ENCODE measurements around the gene ERBB2.

The ERBB2 gene

DNA sequence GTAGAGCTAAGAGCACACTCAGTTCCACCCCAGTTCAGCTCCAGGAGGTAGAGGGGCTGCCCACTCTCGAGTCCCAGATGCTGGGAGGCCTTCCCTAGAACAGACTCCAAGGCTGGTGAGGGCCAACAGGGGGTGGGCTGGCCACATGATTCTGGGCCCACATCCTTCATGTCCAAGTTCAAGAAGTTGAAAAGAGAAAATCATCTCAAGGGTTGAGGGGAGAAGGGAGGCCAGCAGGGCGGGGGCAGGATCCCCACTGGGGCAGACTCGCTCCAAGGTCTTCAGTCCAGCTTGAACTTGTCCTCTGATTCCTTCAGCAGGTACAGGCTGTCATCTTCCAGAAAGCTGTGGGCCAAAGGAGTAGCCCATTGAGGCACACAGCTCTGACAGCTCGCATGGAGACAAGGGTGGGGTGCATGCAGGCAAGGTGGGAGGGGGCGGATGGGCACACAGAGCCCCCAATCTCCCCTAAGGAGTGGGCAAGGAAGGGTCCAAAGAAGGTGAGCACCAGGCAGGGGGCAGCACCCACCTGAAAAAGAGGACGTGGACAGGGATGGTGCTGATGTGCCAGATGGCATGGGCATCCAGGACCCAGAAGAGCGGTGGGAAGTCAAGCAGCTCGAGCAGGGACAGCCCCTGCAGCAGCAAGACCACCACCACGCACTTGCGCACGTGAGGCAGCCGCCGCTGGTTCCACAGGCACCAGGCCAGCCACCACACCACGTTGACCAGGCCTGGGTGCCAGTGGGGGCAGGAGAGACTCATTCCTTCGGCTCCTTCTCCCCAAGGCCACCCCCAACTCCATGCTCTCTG lies 27.1 kb upstream of the ERBB2 start:
- no peak for DNase-seq (ENCODE audit: extremely low read depth, low read depth)
- TF ChIP-seq, protein P1, sequence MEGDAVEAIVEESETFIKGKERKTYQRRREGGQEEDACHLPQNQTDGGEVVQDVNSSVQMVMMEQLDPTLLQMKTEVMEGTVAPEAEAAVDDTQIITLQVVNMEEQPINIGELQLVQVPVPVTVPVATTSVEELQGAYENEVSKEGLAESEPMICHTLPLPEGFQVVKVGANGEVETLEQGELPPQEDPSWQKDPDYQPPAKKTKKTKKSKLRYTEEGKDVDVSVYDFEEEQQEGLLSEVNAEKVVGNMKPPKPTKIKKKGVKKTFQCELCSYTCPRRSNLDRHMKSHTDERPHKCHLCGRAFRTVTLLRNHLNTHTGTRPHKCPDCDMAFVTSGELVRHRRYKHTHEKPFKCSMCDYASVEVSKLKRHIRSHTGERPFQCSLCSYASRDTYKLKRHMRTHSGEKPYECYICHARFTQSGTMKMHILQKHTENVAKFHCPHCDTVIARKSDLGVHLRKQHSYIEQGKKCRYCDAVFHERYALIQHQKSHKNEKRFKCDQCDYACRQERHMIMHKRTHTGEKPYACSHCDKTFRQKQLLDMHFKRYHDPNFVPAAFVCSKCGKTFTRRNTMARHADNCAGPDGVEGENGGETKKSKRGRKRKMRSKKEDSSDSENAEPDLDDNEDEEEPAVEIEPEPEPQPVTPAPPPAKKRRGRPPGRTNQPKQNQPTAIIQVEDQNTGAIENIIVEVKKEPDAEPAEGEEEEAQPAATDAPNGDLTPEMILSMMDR (IDR thresholded peaks at IDR 0.05; ENCODE audit: low read depth, low read length): no peak

DNA sequence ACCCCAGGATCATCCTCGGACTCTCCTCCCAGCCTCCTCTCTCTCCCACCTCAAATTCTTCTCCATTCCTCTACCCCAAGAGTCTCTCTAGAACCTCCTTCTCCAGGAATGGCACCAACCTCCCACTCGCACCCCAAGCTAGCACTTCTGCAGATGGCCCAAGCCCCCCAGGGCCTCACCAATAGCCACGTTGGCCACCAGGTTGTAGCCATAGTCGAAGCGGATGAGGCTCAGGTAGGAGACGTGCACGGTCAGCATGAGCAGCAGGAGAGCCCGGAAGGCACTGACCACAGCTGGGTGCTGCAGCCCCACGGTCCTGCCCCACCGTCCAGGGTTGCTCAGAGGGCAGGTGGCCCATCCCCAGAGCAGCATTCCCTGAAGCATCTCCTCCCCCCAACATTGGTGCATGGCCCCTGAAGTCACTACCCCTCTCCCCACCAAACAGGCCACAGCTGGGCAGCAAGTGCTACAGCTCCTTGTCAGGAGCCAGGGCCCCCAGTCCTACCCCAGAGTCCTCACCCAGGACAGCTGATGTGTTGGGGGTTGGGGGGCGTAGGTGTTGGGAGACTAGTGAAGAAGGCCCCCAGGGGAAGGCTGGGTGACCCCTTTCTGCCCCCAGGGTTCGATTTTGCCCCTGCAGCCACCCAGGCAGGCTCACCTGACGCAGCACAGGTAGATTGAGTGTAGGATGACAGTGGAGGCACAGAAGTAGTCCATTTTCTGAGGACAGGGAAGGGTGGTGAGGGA lies 26.4 kb upstream of the ERBB2 start:
- DNase-seq (ENCODE audit: extremely low read depth, low read depth): no peak
- TF ChIP-seq, protein P1 (IDR thresholded peaks at IDR 0.05; ENCODE audit: low read depth, low read length): no peak

DNA sequence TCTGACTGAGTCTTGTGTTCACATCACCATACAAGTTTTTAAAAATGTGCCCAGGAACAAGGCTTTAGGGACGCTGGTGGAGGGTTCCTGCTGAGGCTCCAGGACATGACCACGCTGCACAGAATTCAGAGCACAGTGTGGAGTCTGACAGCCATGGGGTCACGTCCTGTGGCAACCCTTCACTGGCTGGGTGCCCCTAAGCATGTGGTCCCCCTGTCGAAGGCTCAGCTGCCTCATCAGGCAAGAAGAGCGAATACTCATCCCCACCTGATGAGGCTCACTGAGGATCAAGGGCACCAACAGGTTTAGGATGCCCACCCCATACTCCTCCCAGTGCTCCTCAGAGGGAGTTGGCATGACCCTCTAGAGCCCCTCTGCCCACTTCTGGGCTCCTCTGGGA lies 25.7 kb upstream of the ERBB2 start:
- TF ChIP-seq, protein P1 (IDR thresholded peaks at IDR 0.05; ENCODE audit: low read depth, low read length): no peak
- DNase-seq (ENCODE audit: extremely low read depth, low read depth): no peak

DNA sequence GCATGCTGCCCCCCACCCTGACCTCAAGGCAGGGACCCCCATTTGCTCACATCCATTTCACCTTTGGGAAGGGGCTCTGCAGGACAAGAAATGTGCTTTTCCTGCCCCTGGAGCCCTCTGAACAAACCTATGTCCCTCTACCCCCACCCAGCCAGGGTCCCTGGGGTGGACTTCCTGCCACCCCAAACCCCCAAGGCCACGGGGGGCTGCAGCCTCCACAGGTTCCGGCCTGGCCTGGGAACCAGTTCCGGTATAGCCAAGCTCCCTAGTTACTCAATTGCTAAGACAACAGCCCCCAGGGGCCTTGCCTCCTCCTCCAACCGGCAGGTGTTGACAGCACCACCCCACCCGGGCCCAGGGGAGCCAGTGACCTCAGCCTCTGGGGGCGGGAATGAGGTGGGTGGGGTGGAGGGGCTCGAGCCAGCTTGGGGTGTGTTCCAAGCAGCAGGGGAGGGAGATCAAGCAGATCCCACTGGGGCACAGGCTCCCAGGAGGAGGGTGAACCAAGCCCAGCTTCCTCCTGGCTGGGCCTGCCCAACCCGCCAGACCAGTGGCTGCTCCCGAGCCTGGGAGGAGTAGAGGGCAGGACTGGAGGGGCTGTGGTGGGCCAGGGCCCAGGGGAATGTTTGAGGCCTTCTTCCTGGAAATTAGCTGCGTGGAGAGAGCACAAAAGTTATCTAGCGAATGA lies 25.0 kb upstream of the ERBB2 start:
- TF ChIP-seq, protein P1 (IDR thresholded peaks at IDR 0.05; ENCODE audit: low read depth, low read length): no peak
- DNase-seq (ENCODE audit: extremely low read depth, low read depth): no peak

DNA sequence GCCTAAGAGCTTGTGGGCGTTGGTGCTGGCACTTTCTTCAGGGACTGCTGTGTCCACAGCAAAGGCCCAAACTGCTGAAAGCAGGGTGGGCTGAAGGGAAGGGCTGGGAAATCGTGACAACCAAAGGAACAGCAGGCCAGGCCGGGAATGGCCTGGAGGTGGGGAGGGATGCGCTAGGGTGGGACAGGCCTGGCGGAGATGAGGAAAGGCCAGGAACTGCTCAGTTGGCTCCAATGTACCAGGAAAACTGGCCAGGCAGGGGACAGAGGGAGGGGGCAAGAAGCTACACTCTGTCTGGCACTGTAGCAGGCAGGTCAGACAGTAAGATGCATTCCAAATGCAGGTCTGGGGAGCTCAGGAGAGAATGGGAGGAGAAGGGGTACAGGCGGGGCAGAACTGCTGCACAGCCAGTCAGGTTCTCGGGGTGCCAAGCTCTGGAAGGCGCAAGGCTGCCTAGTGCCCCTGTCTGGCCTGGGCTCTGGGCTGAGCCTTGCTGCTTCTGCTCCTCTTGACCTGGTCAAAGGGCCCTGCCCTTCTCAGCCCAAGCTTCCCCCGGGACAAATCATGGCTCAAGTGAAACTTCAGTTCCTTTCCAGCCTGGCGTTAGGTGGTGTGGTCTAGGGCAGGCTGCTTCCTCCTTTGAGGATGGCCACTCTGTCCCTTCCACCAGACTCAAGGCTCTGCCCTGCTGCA lies 24.3 kb upstream of the ERBB2 start:
- TF ChIP-seq, protein P1 (IDR thresholded peaks at IDR 0.05; ENCODE audit: low read depth, low read length): no peak
- no peak for DNase-seq (ENCODE audit: extremely low read depth, low read depth)

DNA sequence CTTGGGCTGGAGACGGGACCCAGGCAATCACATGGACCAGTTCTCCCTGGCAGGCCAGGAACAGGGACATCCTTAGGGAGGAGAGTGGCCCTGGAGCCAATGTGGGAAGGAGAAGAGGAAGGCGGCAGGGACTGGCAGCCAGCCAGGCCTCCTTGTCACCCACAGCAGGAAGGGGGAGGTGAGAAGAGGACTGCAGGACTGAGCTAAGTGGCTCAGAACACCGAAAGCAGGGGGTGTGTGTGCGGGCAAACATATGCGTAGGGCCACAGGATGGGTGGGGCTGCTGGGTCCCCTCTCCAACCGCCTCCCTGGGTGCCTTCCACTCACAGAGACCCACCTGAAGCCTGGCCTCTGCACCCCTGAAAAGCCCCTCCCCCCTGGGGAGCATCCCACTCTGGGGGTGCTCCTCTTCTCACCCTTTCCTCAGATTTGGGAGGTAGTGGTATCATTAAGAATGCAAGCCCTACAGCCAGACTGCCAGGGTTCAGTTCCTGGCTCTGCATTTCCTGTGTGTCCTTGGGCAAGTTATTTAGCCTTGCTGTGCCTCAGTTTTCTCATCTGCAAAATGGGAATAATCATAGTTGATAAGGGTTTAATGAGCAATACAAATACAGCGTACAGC lies 23.6 kb upstream of the ERBB2 start:
- TF ChIP-seq, protein P1 (IDR thresholded peaks at IDR 0.05; ENCODE audit: low read depth, low read length): no peak
- no peak for DNase-seq (ENCODE audit: extremely low read depth, low read depth)

Data from AG09319 (cell line).